G401 (cell line): ENCODE measurements around the gene MORN5. TPM values are rescaled to one million over a fixed set of nuclear protein-coding genes. Genes with fewer than 3 reads are reported as not detected.
A peak's percentile ranks its signal among the peaks of the same experiment; 100 is the strongest.

Experiments
- DNase-seq: peaks from one replicate; pipeline ENCODE4 v3.0.0-alpha.2; 2015; ENCODE audit warnings: low spot score
- in situ Hi-C: cut with HindIII; loops from 2 replicates; pipeline ENCODE4 v1.10.0; 2016; ENCODE audit warnings: low sequenced_read_pairs, mixed read lengths
- total RNA-seq: library from RNA; depleted of rRNA; stranded (reverse); fragments of >200 nt; shearing (Covaris generic); gene quantifications from 2 replicates; pipeline ENCODE4 v1.2.3, GENCODE V29; 2014

The MORN5 gene
- total RNA-seq, 1 experiment from 2014 or later: not detected

- in situ Hi-C loops: no loop called here
- no peak for DNase-seq
Observed at GRCh38 chr9:122180633-122181032, 20.9 kb downstream of the MORN5 start.

DNA sequence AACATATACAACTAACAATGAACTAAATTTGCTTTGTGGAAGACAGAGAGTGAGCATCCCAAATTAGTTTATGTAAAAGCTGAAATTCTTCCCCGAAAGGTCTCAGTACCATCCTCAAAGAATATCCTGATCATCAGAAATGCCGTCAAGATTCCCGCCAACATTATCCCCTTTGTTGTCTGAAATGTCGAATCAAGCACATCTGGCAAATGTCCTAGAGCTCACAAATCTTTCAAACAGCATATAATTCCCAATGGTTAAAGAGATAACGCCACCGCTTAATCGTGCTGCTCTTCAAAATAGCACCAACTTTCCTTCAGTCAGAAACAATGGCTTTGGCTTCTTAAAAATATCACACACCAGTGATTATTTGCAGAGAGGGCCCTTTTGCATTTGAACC is 23.8 kb downstream of the MORN5 start:
- in situ Hi-C loops: no loop called here
- no peak for DNase-seq

- no peak for DNase-seq
- in situ Hi-C loops: no loop called here
Observed at GRCh38 chr9:122184551-122184950, 24.8 kb downstream of the MORN5 start.

DNA sequence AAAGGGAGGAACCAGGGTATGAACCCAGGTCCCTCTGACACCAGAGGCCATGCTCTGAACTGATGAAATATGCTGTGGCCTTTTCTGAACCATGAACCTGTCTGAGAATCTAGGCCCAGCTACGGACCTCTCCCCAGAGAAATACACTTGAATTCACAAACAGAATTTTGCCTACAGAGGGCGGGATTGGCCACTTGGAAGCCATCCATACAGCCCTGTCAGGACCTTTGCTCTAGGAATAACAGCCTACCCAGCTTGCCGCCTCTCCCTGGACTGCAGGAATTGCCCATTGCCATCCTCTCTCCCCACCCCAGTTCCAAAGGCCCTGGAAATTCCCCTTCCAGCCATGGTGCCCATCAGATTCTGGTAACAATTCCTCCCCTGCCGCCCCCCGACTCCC is 26.6 kb downstream of the MORN5 start:
- peak; percentile 15 for DNase-seq
- in situ Hi-C loops: no loop called here

- DNase-seq: no peak
- in situ Hi-C loops: no loop called here
Observed at GRCh38 chr9:122186777-122187470, 27.2 kb downstream of the MORN5 start.

DNA sequence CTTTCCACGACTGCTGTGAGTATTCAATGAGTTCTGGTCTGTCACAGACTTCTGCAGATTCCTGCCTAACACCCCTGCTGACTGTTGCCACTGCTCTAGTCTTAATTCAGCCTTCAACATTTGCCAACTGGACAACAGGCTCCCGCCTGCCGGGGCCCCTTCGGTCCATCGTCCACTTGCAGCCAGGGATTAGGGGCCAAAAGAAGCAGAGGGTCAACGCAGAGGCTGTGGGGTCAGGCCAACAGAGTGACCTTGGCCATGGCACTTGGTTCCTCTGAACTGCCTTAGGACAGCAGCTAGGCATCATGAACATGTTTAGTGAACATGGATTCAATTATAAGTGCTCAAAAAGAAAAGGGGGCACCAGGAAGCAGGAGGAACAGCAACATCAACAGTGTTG is 28.7 kb downstream of the MORN5 start:
- in situ Hi-C loops: no loop called here
- no peak for DNase-seq

DNA sequence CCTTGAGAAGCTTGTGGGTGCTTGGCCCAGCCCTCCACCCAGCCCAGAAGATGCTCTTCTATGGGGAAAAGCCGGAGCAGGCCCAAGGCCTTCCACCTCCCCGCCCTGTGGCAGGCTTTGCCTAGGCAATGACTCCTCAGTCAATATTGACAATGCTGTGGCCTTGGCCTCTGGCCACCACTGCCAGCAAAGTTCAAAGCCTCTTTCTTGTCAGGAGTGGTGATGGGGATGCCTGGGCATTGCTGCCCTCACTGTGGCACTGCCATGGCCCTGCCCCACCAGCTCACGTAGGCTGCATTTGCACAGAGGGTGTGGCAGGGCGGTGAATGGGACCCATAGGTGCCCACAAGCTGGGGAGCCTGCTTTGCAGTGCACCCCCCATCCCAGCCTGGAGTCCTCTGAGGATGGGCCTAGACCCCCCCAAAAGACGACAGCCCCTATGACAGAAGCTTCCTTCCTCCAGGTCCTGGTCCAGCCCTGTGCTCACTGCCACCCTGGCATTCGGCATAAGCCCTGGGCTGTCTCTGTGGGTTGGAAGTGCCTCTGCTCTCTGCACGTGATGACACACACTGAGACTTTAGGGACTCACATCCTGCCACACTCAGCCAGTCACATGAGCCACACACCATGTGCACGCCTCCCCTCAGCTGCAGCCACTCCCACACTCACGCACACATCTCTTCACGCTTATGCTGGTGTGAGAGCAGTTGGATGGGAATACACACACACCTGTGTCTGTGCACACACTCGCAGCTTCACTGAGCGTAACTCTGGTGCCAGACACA is 31.1 kb downstream of the MORN5 start:
- in situ Hi-C loops: no loop called here
- DNase-seq: no peak

DNA sequence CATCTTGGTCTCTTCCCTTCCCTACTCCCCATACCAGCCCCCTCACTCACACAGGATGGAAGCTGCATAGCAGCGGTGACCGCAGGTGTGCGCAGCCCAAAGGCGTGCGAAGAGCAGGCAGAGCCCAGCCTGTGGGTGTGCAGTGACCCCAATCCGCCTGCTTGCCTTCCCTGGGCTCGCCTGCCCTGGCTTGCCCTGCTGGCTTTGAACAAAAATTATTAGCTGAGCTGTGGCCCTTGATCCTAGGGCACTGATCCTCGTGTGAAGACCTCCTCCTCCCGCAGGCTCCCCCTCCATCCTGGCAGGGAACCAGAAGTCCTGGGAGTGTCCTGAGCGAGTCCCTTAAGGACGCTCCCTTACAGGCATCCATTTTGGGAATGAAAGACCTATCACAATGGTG is 31.9 kb downstream of the MORN5 start:
- in situ Hi-C loops: no loop called here
- DNase-seq: no peak

- DNase-seq: no peak
- in situ Hi-C loops: no loop called here
Observed at GRCh38 chr9:122192261-122192875, 32.7 kb downstream of the MORN5 start.

GRCh38 chr9:122192914-122193525 is 33.3 kb downstream of the MORN5 start:
- in situ Hi-C loops: no loop called here
- no peak for DNase-seq

GRCh38 chr9:122193651-122194050 is 33.9 kb downstream of the MORN5 start:
- in situ Hi-C loops: no loop called here

GRCh38 chr9:122195875-122196274 is 36.2 kb downstream of the MORN5 start:
- DNase-seq: no peak
- in situ Hi-C loops: no loop called here

More at GRCh38 chr9:122193651-122194050, 33.9 kb downstream of the MORN5 start:
- DNase-seq: no peak

- in situ Hi-C loops: no loop called here
- no peak for DNase-seq
Observed at GRCh38 chr9:122197426-122197825, 37.7 kb downstream of the MORN5 start.

- DNase-seq: no peak
- in situ Hi-C loops: no loop called here
Observed at GRCh38 chr9:122197882-122198281, 38.2 kb downstream of the MORN5 start.

- in situ Hi-C loops: no loop called here
- no peak for DNase-seq
Observed at GRCh38 chr9:122200960-122201595, 41.4 kb downstream of the MORN5 start.

DNA sequence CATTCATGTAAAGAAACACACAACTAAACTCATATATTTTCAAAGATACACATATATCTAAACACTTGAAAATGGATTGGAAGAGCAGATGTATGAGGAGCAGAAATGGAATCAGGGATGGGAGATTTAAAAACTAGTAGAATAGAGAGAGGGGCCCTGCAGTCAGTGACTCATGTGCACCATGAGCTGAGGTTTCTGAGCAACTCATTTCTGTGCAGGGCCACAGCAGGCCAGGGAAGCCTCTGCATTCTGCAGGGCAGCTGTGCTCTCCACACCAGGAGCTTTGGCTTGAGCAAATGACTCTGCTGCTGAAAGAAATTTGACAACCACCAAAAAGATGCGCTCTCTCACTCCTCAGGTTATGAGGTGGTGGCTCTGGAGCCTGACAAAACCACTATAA is 41.9 kb downstream of the MORN5 start:
- in situ Hi-C loops: no loop called here

DNA sequence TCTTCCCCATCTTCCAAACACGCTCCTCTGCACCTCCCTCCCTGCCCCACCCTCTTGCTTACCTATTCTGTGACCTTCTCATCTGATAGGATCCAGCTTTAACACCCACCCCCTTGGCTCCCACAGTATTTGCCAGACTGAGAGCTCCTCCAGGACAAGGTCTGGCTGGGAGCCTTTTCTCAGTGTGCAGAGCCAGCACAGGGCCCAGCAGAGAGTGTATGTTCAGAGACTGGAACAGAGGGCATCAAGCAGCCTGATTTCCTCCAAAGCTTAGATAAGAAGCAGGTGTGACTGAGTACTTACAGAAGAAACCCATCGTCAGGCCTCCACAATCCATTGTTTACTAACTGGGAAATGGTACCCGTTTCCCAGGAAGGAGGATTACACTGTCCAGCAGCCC is 42.4 kb downstream of the MORN5 start:
- no peak for DNase-seq
- in situ Hi-C loops: no loop called here

More for the DNA sequence above, 41.9 kb downstream of the MORN5 start:
- DNase-seq: no peak

GRCh38 chr9:122204055-122204454 is 44.3 kb downstream of the MORN5 start:
- in situ Hi-C loops: no loop called here
- no peak for DNase-seq

DNA sequence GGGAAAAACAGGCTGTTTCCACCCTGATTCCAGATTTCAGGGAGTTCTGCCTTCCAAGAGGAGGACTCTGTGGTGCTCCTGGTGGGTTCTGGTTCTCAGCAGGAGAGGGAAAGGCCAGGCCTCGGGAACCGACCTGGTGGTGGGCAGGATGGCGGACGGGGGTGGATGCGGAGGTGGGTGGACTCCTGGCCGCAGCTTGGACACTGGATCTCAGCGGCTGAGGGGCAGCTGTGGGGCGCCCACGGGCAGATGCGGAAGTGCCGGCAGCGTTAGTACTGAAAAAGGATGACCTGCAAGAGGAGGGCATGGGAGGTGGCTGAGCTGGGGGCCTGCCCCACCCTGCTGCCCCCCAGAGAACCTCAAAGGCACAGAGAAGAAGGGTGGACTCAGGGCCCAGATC is 44.8 kb downstream of the MORN5 start:
- DNase-seq: no peak
- in situ Hi-C loops: no loop called here
